Tibial nerve (tissue), 4 donors: ENCODE data around the gene TMEM235. TPM values are rescaled to one million over a fixed set of nuclear protein-coding genes. Genes with fewer than 3 reads are reported as not detected.
A peak's percentile ranks its signal among the peaks of the same experiment; 100 is the strongest.
"Not testable (repeated sequence)": the region's sequence is repeated elsewhere in the genome, so short reads cannot be mapped to it uniquely, and the experiment has no call there.

ENCODE experiments used
- DNase-seq, 2 donors: peaks; one replicate each; pipeline ENCODE4 v3.0.0-alpha.2; 2019; ENCODE audit warnings: low spot score in 2 of 2
- H3K27ac ChIP-seq, 4 donors: fragments of 200-600 bp; sonication (generic) in 3 of 4; one replicate each; pipeline ENCODE4 v1.5.1; 2017 to 2019; ENCODE audit warnings: mild to moderate bottlenecking in 1 of 4
- H3K27me3 ChIP-seq, 2 donors: fragments of 200-600 bp; sonication (generic) in 1 of 2; one replicate each; pipeline versions ENCODE4 v1.5.1 to v1.6.0; 2017 to 2019
- H3K36me3 ChIP-seq, 3 donors: fragments of 200-600 bp; sonication (generic); one replicate each; pipeline ENCODE4 v1.5.1; 2018 to 2019
- H3K4me1 ChIP-seq, 4 donors: fragments of 200-600 bp; sonication (generic) in 3 of 4; one replicate each; pipeline ENCODE4 v1.5.1; 2017 to 2019
- H3K4me3 ChIP-seq, 4 donors: fragments of 200-600 bp; sonication (generic) in 3 of 4; one replicate each; pipeline ENCODE4 v1.5.1; 2017 to 2019; ENCODE audit warnings: mild to moderate bottlenecking in 1 of 4, moderate library complexity in 1 of 4
- H3K9me3 ChIP-seq, 4 donors: fragments of 200-600 bp; sonication (generic) in 3 of 4; one replicate each; pipeline ENCODE4 v1.5.1; 2017 to 2019
- EP300 ChIP-seq, 2 donors: sonication (generic); formaldehyde crosslinking; IDR thresholded peaks; one replicate each; pipeline ENCODE4 v1.6.1; 2017; ENCODE audit warnings: antibody characterized with exemption in 2 of 2, mild to moderate bottlenecking in 1 of 2
- POLR2A ChIP-seq, 2 donors: fragments of 450-650 bp; IDR thresholded peaks; one replicate each; pipeline ENCODE4 v1.6.1; 2017; ENCODE audit warnings: antibody characterized with exemption in 2 of 2, mild to moderate bottlenecking in 2 of 2, moderate library complexity in 2 of 2
- WGBS, 2 donors: methylation state at CpG; one replicate each; pipeline ENCODE4 v1.1.5; 2018; 5-methylcytosine and 5-hydroxymethylcytosine counted together
- total RNA-seq, 4 donors: library from RNA; depleted of rRNA; stranded (reverse); fragments of >200 nt; gene quantifications; one replicate each; pipeline ENCODE4 v1.1.0, GENCODE V29; 2016
- TF ChIP-seq, protein P1 (sequence below), 5 experiments: fragments of 200-600 bp in 3 of 5; fragments of 450-650 bp in 2 of 5; sonication (generic) in 3 of 5; IDR thresholded peaks; one replicate each; pipeline ENCODE4 v1.5.1; 2016 to 2019; ENCODE audit warnings: antibody characterized with exemption in 5 of 5, mild to moderate bottlenecking in 3 of 5, moderate library complexity in 2 of 5

Gene TMEM235
- total RNA-seq, 4 donors from 2014 or later: not detected

DNA sequence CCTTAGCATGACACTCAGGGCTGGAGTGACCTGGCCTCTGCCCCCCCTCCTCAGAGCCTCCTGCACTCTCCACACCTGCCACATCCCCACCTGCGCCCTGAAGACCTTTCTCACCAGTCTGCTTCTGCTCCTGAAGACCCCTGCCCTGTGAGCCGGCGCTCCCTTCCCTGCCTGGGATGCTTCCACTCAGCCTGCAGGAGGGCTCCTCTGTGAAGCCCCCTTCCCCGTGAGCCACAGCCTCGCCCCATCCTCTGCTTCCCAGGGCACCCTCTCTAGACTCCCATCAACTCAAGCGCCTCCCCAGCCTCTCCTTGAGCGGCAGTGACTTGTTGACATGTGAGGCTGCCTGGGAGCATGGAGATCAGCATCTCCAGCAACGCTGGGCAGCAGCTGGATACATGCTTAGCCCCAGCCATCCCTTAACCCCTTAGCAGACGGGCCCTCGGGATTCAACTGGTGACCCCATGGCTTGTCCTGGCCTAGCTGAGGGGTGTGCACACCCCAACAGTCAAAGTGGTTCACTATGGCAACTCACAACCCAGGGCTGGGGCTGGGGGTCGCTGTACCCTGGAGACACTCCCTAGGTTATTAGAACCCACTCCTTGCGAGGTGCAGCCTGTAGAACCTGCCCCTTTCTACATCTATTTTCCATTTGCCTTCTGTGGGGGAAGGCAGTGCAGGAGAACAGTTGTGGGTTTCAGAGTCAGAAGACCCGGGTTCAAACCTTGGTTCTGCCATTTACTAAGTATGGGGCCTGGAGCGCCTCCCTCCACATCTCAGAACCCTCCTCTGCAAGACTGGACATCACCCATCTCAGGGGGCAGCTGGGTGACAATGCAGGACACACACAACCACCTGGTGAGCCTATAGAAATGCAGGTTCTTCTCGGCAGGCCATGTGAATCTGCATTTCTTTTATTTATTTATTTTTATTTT, 21.5 kb downstream of the TMEM235 start:
- no peaks in the 10 kb centered on the region for H3K36me3 ChIP-seq
- H3K4me3 ChIP-seq: no peak overlapping the region
- no peak overlapping the region for H3K27ac ChIP-seq
- WGBS, 2 donors: 67 to 78% methylated on average over 15 of the region's 15 CpGs
- TF ChIP-seq POLR2A (IDR thresholded peaks at IDR 0.05) (no peak), EP300 (IDR thresholded peaks at IDR 0.05) (no peak)
- TF ChIP-seq, protein P1, sequence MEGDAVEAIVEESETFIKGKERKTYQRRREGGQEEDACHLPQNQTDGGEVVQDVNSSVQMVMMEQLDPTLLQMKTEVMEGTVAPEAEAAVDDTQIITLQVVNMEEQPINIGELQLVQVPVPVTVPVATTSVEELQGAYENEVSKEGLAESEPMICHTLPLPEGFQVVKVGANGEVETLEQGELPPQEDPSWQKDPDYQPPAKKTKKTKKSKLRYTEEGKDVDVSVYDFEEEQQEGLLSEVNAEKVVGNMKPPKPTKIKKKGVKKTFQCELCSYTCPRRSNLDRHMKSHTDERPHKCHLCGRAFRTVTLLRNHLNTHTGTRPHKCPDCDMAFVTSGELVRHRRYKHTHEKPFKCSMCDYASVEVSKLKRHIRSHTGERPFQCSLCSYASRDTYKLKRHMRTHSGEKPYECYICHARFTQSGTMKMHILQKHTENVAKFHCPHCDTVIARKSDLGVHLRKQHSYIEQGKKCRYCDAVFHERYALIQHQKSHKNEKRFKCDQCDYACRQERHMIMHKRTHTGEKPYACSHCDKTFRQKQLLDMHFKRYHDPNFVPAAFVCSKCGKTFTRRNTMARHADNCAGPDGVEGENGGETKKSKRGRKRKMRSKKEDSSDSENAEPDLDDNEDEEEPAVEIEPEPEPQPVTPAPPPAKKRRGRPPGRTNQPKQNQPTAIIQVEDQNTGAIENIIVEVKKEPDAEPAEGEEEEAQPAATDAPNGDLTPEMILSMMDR (IDR thresholded peaks at IDR 0.05): no peak
- no peaks in the 10 kb centered on the region for H3K27me3 ChIP-seq
- H3K4me1 ChIP-seq: peaks cover 0 to 34% (median 20%) of the 10 kb centered on the region in 4 donors
- H3K9me3 ChIP-seq: no peaks in the 10 kb centered on the region
- DNase-seq: no peak

DNA sequence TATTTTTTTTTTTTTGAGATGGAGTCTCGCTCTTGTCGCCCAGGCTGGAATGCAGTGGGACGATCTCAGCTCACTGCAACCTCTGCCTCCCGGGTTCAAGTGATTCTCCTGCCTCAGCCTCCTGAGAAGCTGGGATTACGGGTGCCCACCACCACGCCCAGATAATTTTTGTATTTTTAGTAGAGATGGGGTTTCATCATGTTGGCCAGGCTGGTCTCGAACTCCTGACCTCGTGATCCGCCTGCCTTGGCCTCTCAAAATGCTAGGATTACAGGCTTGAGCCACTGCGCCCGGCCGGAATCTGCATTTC, 22.2 kb downstream of the TMEM235 start:
- WGBS, 2 donors: 82 to 85% methylated on average over 12 of the region's 12 CpGs
- DNase-seq, H3K27me3 ChIP-seq, H3K9me3 ChIP-seq, H3K36me3 ChIP-seq, H3K27ac ChIP-seq: not testable (repeated sequence)
- H3K4me3 ChIP-seq: peak overlapping the region in 3 of 4 donors; percentile 78 to 99 (median 85)
- H3K4me1 ChIP-seq: peaks cover 0 to 40% (median 23%) of the 10 kb centered on the region in 4 donors

GRCh38 chr17:78253946-78254672, 22.7 kb downstream of the TMEM235 start:
- peak in 1 of 2 donors; percentile 36 for TF ChIP-seq POLR2A (IDR thresholded peaks at IDR 0.05)
- TF ChIP-seq EP300 (IDR thresholded peaks at IDR 0.05): peak in 1 of 2 donors; percentile 76
- TF ChIP-seq, protein P1 (IDR thresholded peaks at IDR 0.05): peak in 1 of 5 experiments; percentile 40
- H3K4me1 ChIP-seq: peaks cover 0 to 46% (median 25%) of the 10 kb centered on the region in 4 donors
- no peaks in the 10 kb centered on the region for H3K36me3 ChIP-seq
- peak overlapping the region; percentile 78 to 99 (median 90) for H3K4me3 ChIP-seq
- peaks cover 0 to 6% of the 10 kb centered on the region in 2 donors for H3K27me3 ChIP-seq
- DNase-seq: peak; percentile 69 to 73
- no peaks in the 10 kb centered on the region for H3K9me3 ChIP-seq
- WGBS, 2 donors: 3 to 7% methylated on average over 29 to 62 of the region's 73 CpGs
- H3K27ac ChIP-seq: peak overlapping the region; percentile 74 to 91 (median 88)

DNA sequence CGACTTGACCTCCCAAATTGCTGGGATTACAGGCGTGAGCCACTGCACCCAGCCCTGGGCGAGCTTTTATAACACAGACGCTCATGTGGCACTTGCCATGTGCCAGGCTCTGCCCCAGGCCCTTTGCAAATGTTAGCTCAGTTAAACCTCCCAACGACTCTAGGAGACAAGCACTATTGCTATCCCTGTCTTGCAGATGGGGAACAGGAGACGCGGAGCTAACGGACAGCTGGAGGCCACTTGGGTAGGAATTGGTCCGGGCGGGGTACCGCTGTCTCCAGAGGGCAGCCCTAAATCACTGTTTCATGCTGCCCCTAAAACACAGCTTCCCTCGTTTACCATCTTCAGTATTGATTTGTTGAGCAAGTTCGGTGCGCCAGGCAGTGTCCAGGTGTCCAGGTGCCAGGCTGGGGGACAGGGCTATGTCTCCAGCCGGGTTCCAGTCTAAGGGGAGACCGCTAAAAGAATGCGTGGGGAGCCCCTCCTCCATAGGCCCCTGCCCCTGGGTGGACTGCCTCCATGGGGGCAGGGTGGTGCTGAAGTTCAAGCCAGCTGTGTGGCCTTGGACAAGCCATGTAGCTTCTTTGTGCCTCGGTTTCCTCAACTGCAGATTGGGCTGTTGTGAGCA, 23.7 kb downstream of the TMEM235 start:
- Histone ChIP-seq H3K27ac (no peak overlapping the region), H3K9me3 (no peaks in the 10 kb centered on the region), H3K4me3 (no peak overlapping the region), H3K36me3 (no peaks in the 10 kb centered on the region), H3K27me3 (peaks cover 0 to 6% of the 10 kb centered on the region in 2 donors), H3K4me1 (peaks cover 0 to 47% (median 26%) of the 10 kb centered on the region in 4 donors)
- 85 to 88% methylated on average over 18 of the region's 18 CpGs for WGBS, 2 donors
- TF ChIP-seq EP300 (IDR thresholded peaks at IDR 0.05) (no peak), POLR2A (IDR thresholded peaks at IDR 0.05) (no peak)
- TF ChIP-seq, protein P1 (IDR thresholded peaks at IDR 0.05): no peak
- DNase-seq: no peak

DNA sequence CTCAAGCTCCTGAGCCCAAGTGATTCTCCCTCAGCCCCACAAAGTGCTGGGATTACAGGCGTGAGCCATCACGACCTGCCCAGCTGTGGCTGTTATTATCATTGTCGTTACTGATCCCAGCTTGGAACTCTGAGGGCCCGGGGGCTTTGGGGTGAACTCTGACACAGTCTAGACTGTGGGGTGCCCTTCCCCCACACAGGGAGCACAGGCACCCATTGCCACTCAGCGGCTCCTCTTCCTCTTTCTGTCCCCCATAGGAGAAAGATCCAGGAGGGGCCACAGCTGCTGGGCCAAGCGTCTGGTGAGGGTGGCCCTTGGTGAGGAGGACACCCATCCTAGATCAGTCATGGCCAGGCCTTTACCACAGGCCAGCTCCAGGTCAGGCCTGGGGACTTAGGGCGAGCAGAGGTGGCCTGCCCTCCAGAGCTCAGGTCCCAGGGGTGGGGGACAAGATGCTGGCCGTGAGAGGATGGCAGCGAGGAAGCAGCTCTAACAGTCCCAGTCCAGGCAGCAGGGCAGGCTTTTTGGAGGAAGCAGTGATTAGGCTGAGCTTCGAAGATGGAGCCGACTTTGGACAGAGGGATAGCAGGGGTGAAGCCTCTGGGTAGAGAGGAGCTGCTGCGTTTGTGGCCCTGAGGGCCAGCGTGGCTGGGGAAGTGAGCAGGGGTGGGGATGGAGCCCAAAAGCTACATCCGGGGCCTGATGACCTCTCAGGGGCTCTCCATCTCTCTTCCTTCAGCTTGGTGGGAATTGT, 24.7 kb downstream of the TMEM235 start:
- H3K4me3 ChIP-seq: no peak overlapping the region
- WGBS, 2 donors: 69 to 79% methylated on average over 14 of the region's 14 CpGs

More for the DNA sequence above, 24.7 kb downstream of the TMEM235 start:
- no peak for DNase-seq
- Histone ChIP-seq H3K36me3 (no peaks in the 10 kb centered on the region), H3K27ac (peak overlapping the region in 1 of 4 donors; percentile 29), H3K27me3 (peaks cover 0 to 6% of the 10 kb centered on the region in 2 donors), H3K4me1 (peaks cover 0 to 39% (median 18%) of the 10 kb centered on the region in 4 donors), H3K9me3 (no peaks in the 10 kb centered on the region)
- no peak for TF ChIP-seq EP300 (IDR thresholded peaks at IDR 0.05)
- TF ChIP-seq, protein P1 (IDR thresholded peaks at IDR 0.05): no peak
- TF ChIP-seq POLR2A (IDR thresholded peaks at IDR 0.05): no peak
